HG02798 (cell line): ENCODE results near the gene GADD45GIP1.

Source experiments
- ATAC-seq: cut with Tn5 transposase; IDR thresholded peaks from one replicate; pipeline ENCODE4 v1.9.1; 2021; ENCODE audit warnings: mild to moderate bottlenecking; ENCODE audit not compliant: unreplicated experiment, poor library complexity

The GADD45GIP1 gene

DNA sequence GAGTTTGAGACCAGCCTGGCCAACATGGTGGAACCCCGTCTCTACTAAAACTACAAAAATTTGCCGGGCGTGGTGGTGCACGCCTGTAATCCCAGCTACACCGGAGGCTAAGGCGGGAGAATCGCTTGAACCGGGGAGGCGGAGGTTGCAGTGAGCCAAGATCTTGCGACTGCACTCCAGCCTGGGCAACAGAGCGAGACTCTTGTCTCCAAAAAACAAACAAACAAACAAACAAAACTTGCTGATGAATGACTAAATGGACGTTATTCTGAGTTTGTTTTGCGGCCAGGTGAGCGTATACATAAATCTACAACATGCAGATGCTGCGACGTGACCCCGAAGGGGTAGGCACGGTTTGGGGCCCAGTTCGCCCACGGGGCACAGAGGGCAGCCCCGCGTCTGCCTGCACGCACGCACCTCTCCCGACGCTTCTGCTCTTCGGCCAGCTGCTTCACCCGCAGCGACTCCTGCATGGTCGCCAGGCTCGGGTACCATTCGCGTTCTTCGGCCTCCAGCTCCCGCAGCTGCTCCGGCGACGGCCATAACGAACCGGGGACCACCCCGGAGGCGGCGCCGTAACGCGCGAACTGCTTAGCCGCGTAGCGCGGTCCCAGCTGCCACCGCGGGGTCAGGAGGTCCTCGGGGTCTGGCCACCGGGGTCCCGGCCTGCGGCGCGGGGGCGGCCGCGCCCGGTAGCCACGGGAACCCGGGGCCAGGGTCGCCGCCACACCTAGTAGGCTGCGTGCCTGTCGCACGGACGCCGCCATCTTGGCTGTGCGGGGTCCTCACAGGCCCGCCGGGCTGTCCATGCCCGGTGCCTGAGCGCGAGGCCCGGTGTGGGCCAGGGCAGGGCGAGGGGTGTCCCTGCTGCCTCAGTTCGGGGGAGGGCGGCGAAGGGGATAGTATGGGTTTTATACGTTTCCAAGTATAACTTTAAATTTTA lies at the start of gene GADD45GIP1:
TSS of gene GADD45GIP1 (minus strand) at position 778 of the 943 bp plus-strand sequence. CDS start at position 767, 11 bp downstream.
- peak; percentile 76 for ATAC-seq

DNA sequence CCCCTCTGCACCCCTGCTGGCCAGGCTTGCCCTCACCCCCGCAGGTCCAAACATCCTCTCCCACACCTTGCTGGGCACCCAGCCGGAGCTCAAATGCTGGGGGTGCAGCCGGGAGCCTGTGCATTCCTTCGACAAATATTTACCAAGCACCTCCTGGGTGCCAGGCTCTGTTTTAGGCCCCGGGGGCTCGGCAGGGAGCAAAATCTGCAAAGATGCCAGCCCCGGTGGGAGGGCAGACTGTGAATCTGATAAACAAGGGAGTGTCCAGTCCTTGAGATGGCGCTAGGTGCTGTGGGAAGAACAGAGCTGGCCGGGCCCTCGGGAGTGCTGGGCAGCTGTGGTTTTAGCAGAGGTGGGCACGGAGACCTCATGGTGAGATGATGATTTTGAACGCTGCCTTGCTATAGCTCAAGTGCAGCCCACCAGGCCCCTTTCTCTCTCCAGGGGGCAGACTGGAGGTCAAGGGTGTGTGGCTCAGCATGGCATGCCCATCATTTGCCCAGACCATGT lies 48.9 kb upstream of the GADD45GIP1 start:
- no peak for ATAC-seq

GRCh38 chr19:13005253-13005652 lies 48.2 kb upstream of the GADD45GIP1 start:
- ATAC-seq, result no peak

DNA sequence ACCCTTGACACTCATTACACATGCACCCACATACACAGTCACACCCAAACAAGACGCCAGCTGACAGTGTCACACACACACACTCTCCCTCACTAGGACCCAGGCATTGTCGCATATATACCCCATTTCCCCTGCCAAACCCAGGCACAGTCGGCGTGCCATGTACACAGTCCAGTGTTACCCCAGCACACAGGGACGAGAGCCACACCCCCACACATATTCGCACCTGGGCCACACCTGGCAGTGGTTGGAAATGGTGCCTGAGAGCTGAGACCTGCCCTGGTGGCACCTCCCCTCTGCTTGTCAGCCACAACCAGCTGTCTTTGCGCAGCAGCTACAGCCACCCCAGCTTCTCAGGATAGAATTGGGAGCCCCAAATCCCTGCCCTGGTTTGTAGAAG lies 47.2 kb upstream of the GADD45GIP1 start:
- ATAC-seq, result no peak

DNA sequence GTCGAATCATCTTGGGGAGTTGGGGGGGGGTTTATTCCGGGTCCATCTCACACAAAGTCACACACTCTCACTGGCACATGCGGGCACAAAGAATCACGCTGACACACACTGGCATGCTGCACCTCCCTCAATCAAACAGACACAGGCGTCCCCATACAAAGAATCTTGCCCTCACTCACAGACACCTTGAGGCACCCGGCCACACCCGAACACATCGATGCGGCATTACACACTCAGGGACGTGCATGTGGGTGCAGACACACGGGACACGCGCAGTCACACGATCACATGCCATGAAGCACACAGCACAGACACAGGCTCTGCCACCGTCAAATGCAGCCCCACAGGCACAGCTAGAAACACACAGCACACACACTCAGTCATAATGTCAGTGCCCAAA lies 46.1 kb upstream of the GADD45GIP1 start:
- no peak for ATAC-seq

GRCh38 chr19:13002166-13002898 lies 45.3 kb upstream of the GADD45GIP1 start:
- ATAC-seq, result no peak

DNA sequence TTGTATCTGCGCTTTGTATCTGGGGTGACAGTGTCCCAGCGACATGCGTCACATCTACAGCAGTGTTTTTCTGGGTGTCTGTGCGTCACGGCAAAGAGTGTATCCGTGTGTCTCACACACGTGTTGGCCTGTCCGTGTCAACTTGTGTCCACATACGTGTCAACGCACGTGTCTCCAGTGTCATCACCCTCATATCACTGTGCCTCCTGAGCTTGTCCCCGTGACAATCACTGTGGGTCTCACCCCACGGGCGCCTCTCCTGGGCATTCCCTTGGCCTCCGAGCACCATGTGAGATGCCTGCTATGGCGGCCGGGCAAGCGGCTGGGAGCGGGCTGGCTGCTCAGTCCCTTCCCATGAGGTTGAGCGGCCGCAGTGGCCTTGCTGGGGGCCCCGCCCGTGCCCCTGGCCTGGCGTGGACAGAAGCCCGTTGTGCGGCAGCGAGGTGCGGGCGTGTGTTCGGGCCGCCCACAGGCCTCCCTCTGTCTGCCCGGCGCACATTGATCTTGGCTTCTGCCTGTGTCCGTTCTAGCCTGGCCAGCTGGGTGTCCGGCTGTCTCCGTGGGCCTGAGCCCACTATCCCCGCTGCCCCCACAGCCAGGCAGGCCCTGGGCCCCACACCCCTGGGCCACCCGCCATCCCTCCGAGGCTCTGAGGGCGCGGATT lies 44.6 kb upstream of the GADD45GIP1 start:
- no peak for ATAC-seq

- no peak for ATAC-seq
Measured at GRCh38 chr19:13001166-13001501, 44.1 kb upstream of the GADD45GIP1 start.

- no peak for ATAC-seq
Measured at GRCh38 chr19:12997967-12998940, 41.2 kb upstream of the GADD45GIP1 start.

DNA sequence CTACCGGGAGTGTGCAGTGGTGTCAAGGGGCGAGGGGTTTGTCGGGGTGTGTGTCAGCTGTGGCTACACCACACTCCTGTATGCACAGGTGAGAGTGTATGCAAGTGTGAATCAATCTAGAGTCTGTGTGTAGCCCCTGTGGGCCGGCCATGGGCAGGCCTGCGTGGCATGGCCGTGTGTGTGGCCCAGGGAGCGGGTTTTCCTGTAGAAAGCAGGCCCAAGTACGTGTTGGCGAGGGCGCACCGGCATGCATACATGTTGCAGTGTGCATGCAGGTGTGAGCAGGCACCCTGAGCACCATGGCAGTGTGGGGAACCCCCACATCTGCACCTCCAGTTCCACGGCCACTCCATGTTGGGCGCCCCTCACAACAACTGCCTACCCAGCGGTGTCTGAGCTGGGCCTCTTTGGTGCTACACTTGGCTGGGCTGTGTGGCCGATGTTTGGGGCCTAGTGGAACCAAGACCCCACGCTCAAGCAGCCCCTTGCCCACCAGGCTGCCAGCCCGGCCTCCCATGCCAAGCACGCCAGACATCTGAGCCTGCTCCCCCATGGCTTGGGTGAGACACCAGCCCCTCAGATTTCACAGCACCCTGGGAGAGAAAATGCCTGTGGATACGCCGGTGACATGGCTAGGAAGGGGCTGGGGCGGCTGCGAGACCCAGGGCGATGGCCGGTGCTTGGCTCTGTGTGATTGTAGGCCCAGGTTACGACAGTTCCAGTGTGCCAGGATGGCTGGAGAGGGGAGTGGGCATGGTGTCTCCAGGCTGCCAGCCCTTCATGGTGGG lies 40.4 kb upstream of the GADD45GIP1 start:
- ATAC-seq, result no peak

DNA sequence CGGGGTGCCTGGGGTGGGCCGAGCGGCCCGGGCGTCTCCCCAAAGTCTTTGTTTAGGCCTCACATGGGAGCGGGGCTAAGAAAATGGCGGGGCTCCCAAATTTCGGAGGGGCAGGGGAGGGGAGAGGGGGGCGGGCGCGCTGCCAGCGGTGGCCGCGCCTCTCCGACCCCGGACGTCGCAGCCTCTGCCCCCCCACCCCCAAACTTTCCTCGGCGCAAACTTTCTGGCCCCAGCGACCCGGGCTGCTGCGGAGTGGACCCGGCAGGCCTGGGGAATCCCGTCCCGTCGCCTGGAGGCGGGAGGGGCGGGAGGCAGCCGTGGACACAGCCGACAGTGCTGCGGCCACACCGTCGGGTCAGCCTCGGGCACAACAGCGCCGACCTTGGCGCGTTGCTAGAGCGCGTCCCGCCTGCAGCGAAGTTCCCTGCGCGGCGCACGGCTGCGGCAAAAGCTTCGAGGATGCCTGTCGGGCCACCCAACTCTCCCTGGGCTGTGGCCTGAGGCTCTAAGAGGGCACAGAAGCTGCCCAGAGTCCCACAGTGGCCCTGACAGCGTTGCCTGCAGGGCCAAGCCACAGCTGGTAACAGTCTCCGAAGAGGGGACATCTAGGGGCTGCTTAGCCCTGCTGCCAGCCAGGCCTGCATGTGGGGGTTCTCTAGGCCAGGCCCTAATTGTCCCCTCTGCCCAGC lies 39.5 kb upstream of the GADD45GIP1 start:
- ATAC-seq, result no peak

DNA sequence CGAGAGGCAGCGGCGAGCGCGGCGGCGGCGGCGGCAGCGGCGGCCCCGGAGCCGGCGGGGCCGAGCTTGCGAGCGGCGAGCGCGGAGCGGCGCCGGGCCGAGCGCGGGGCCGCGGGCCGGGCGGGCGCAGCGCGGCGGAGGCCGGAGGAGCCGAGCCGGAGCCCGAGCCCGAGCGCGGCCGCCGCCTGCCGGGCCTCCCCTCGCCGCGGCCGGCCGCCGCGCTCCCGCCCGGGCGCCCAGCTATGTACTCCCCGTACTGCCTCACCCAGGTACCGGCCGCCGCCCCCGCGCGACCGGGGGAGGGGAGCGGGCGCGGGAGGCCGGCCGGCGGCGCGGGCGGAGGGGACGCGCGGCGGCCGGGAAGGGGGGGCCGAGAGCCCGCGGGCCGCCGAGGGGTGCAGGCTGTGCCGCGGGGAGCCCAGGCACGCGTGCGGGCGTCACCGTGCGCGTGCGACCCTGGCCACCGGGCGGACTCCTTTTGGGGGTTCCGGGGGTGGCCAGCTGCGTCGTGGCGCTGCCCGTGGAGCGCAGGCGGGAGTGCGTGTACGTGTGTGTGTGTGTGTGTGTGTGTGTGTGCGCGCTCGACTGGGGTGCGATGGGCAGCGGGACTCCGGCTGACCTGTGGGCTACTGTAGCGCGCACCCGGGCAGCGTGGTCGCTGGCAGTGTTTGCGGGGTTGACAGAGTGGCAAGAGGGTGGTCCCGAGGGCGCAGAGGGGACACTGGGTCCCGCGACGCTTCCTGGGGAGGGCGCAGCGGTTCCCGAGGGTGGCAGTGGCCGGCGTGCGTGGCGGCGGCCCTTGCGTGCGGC lies 38.8 kb upstream of the GADD45GIP1 start:
- ATAC-seq, result no peak

- no peak for ATAC-seq
Measured at GRCh38 chr19:12994701-12995595, 37.9 kb upstream of the GADD45GIP1 start, which contains the start of gene NFIX. TSS of gene NFIX (plus strand) at chr19:12995475. CDS start at chr19:12995838, 363 bp downstream.

DNA sequence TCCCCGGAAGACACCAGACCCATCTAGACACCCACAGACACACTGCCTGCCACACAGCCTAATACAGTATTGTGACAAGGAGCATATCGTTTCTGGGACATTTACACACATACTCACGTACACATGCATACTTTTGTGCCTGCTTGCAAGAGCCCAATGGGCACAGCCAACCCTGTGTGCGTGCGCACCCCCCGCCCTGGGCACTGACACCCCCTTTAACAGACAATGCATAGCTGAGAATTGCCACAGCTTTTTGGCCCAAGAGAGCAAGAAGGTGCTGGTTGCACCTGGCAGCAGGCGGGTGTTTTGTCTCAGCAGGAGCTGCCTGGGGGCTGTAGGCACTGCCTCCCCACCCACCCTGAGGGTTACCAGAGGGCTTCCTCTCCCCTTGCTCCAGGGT lies 36.5 kb upstream of the GADD45GIP1 start:
- no peak for ATAC-seq

DNA sequence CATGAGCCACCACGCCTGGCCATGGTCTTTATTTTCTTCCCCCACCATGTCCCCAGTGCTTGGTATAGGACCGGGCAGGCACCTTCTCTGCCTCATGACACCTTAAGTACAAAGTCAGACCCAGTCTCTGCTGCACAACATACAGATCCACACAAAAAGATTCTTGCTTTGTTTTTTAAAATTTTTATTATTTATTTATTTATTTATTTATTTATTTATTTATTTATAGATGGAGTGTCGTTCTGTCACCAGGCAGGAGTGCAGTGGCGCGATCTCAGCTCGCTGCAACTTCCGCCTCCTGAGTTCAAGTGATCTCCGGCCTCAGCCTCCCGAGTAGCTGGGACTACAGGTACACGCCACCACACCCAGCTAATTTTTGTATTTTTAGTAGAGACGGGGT lies 35.7 kb upstream of the GADD45GIP1 start:
- ATAC-seq, result no peak

- no peak for ATAC-seq
Measured at GRCh38 chr19:12991296-12991695, 34.3 kb upstream of the GADD45GIP1 start.
